Measurements from ENCODE around the gene PSMB4. TPM values are rescaled to one million over a fixed set of nuclear protein-coding genes. Genes with fewer than 3 reads are reported as not detected.
"Not testable (repeated sequence)": the region's sequence is repeated elsewhere in the genome, so short reads cannot be mapped to it uniquely, and the experiment has no call there.

The PSMB4 gene
- 135 TPM for total RNA-seq

DNA sequence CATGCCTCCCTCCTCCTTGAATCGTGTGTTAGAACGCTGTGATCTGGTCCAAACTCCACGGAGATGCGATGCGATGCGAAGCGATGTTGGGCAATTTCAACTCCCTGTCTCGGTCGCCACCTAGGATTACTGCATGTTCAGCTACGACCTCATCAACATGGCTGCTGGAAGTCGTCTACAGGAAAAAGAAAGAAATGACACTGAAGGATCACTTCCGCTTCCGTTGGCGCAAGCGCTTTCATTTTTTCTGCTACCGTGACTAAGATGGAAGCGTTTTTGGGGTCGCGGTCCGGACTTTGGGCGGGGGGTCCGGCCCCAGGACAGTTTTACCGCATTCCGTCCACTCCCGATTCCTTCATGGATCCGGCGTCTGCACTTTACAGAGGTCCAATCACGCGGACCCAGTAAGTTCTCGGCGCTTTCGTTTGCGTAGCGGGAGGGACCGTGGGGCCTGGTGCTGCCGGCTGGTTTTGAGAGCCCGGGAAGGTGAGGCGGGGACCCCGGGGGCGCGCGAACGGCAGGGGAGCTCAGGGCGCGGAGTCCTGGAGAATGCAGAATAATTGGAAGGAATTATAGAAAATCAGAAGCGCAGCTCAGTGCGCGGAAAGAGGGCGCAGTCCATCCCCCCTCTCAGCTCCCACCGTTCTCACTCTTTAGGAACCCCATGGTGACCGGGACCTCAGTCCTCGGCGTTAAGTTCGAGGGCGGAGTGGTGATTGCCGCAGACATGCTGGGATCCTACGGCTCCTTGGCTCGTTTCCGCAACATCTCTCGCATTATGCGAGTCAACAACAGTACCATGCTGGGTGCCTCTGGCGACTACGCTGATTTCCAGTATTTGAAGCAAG, at the start of gene PSMB4:
TSS of gene PSMB4 (plus strand) at position 250 of the 848 bp plus-strand sequence. CDS start at position 265, 15 bp downstream.
- DNase-seq (ENCODE audit: low spot score) (peak; percentile 86), ATAC-seq (peak; percentile 94)

- DNase-seq (ENCODE audit: low spot score); ATAC-seq: not testable (repeated sequence)
Measured at GRCh38 chr1:151350323-151350722, 49.0 kb upstream of the PSMB4 start.

- no peak for DNase-seq (ENCODE audit: low spot score)
- ATAC-seq, result no peak
Measured at GRCh38 chr1:151352021-151352718, 47.2 kb upstream of the PSMB4 start.

- DNase-seq (ENCODE audit: low spot score) (no peak), ATAC-seq (no peak)
Measured at GRCh38 chr1:151356696-151357095, 42.7 kb upstream of the PSMB4 start.

GRCh38 chr1:151361883-151362282, 37.5 kb upstream of the PSMB4 start:
- no peak for ATAC-seq

GRCh38 chr1:151362308-151363155, 36.8 kb upstream of the PSMB4 start:
- peak; percentile 25 for ATAC-seq

More at GRCh38 chr1:151361883-151362282, 37.5 kb upstream of the PSMB4 start:
- DNase-seq (ENCODE audit: low spot score), result no peak

GRCh38 chr1:151364996-151365395, 34.4 kb upstream of the PSMB4 start:
- DNase-seq (ENCODE audit: low spot score) (no peak), ATAC-seq (no peak)

More at GRCh38 chr1:151362308-151363155, 36.8 kb upstream of the PSMB4 start:
- no peak for DNase-seq (ENCODE audit: low spot score)

- DNase-seq (ENCODE audit: low spot score), result peak; percentile 84
- peak; percentile 41 for ATAC-seq
Measured at GRCh38 chr1:151367658-151368392, 31.5 kb upstream of the PSMB4 start.

- DNase-seq (ENCODE audit: low spot score) (peak; percentile 89), ATAC-seq (peak; percentile 58)
Measured at GRCh38 chr1:151368393-151369301, 30.7 kb upstream of the PSMB4 start.

- DNase-seq (ENCODE audit: low spot score), result no peak
- ATAC-seq, result no peak
Measured at GRCh38 chr1:151369302-151369610, 30.1 kb upstream of the PSMB4 start.

- ATAC-seq (no peak), DNase-seq (ENCODE audit: low spot score) (no peak)
Measured at GRCh38 chr1:151369621-151370048, 29.7 kb upstream of the PSMB4 start.

DNA sequence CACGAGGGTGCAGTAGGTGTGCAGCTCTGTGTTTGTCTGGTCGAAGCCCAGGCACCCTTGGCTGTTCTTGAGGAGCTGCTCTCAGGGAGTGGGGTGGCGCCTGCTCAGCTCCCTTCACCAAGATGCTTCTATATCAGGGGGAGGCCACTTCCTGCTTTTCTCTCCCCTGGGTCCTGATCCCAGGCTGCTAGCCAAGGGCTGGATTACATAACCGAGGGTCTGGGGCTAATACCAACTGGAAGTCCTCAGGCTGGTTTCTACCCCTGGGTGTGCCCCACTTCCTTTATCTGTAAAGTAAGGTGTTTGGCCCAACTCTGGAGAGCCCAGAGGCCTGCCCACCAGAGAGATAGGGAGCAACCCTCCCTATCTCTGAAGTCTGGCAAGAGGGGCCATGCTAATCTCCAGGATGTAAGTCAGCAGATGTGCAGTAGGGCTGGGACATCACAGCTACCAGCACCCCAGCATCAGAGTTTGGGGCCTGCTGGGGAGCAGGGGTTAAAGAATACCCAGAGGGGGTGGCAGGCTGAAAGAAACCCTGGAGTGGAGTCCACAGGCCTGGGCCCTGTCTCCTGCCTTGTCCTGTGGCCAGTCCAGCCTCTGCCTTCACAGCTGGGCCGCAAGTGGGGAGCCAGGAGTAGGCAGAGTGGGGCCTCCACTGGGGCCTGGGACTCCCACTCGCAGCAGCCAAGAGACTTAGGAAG, 29.0 kb upstream of the PSMB4 start:
- no peak for ATAC-seq
- DNase-seq (ENCODE audit: low spot score), result no peak

- peak; percentile 84 for DNase-seq (ENCODE audit: low spot score)
- peak; percentile 49 for ATAC-seq
Measured at GRCh38 chr1:151371370-151372057, 27.9 kb upstream of the PSMB4 start.

DNA sequence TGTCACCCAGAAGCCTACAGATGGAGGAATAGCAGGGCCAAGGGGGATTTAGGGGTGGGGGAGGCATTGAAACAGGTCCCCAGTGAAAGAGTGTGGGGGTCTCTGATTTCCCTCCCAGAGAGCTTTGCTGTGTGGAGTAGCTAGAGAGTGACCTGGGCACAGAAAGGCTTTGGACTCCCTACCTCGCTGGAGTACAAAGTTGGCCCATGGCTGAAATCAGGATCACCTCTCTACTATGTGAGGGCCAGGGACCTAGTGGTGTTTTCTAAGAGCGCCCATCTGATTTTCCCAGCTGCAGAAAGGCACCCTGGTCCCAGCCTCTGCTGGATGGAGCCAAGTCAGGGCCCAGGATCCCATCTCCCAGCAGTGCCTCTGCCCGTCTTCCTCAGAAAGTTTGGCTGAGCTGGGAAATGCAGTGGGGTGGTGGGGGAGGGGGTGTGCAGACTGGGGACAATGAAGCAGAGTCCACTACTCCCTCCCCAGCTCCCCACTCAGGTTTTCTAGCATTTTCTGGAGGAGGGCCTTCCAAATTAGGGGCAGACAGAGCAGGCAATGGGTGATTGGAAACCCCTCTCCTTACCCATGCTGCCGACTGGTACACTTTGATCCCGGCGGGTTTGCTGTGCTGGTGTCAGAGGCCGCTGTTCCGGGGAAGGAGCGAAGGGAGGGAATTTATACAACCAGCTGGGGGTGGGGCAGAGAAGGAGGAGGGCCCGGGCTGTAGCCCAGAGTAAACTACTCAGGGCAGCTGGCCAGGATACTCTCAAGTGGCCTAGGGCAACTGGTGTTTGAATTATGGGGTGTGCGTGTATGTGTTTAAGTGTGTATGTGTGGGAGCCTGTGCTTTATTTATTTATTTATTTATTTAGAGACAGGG, 27.1 kb upstream of the PSMB4 start, which contains the start of gene SELENBP1:
TSS of gene SELENBP1 (minus strand) at position 648 of the 877 bp plus-strand sequence. CDS start at position 584, 64 bp downstream.
- ATAC-seq (peak; percentile 69), DNase-seq (ENCODE audit: low spot score) (peak; percentile 95)

DNA sequence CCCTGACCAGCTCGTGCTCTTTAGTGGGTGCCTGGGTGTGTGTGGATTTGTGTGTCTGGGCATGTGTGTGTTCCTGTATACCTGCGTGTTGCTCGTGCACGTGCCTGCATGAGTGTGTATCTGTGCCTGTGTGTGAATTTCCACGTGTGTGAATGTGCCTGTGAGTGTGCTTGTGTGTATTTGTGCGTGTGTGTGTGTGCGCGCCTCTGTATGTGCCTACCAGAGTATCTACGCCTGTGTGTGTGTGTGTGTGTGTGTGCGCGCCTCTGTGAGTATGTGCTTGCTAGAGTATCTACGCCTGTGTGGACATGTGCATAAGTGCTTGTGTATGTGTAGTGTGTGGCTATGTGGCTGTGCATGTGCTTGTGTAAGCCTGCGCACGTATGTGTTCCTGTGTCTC, 26.2 kb upstream of the PSMB4 start:
- DNase-seq (ENCODE audit: low spot score), result no peak
- no peak for ATAC-seq

GRCh38 chr1:151377150-151377884, 22.1 kb upstream of the PSMB4 start:
- no peak for ATAC-seq
- DNase-seq (ENCODE audit: low spot score), result no peak

All from left lobe of liver (tissue), 2 donors.